Measurements from ENCODE around the gene ALX1. TPM values are rescaled to one million over a fixed set of nuclear protein-coding genes. Genes with fewer than 3 reads are reported as not detected.

ALX1 gene
- total and polyA plus RNA-seq, 9 of the 15 experiments (the other 6 are each of a cell fraction or from before 2014, with no cell fraction given), result 0.09 to 0.31 (median 0.11) TPM; not detected in 2

Other genes starting within 250 kb of the ALX1 start
- gene TSPAN19, start 243.9 kb upstream of the ALX1 start, total RNA-seq (2014; rRNA removed), result not detected in 2 replicates
- not detected in 2 replicates for gene TSPAN19, start 243.9 kb upstream of the ALX1 start, total RNA-seq (2014; rRNA removed; fragmentation: Illumina TruSeq; extraction: Trizol)
- not detected in 2 replicates for gene TSPAN19, start 243.9 kb upstream of the ALX1 start, total RNA-seq (2015; rRNA removed; fragmentation: Illumina TruSeq; extraction: Trizol)
- not detected in 2 replicates for gene TSPAN19, start 243.9 kb upstream of the ALX1 start, total RNA-seq (2021)
- not detected in 2 replicates for gene TSPAN19, start 243.9 kb upstream of the ALX1 start, polyA plus RNA-seq (2011; rRNA removed)
- gene TSPAN19, start 243.9 kb upstream of the ALX1 start, polyA plus RNA-seq (2014; fragmentation: Illumina TruSeq; extraction: Trizol), result not detected in 2 replicates
- gene TSPAN19, start 243.9 kb upstream of the ALX1 start, polyA plus RNA-seq (2014; fragmentation: Nextera tagmentation; extraction: Ambion mirVana), result not detected
- gene TSPAN19, start 243.9 kb upstream of the ALX1 start, polyA plus RNA-seq (2014; rRNA removed), result not detected in 2 replicates
- not detected in 2 replicates for gene LRRIQ1, start 243.9 kb upstream of the ALX1 start, total RNA-seq (2014; rRNA removed)
- gene LRRIQ1, start 243.9 kb upstream of the ALX1 start, total RNA-seq (2014; rRNA removed; fragmentation: Illumina TruSeq; extraction: Trizol), result not detected in 2 replicates
- not detected in 2 replicates for gene LRRIQ1, start 243.9 kb upstream of the ALX1 start, total RNA-seq (2015; rRNA removed; fragmentation: Illumina TruSeq; extraction: Trizol)
- not detected in 2 replicates for gene LRRIQ1, start 243.9 kb upstream of the ALX1 start, total RNA-seq (2021)
- not detected in 2 replicates for gene LRRIQ1, start 243.9 kb upstream of the ALX1 start, polyA plus RNA-seq (2011; rRNA removed)
- not detected in 2 replicates for gene LRRIQ1, start 243.9 kb upstream of the ALX1 start, polyA plus RNA-seq (2014; fragmentation: Illumina TruSeq; extraction: Trizol)
- gene LRRIQ1, start 243.9 kb upstream of the ALX1 start, polyA plus RNA-seq (2014; fragmentation: Nextera tagmentation; extraction: Ambion mirVana), result not detected
- gene LRRIQ1, start 243.9 kb upstream of the ALX1 start, polyA plus RNA-seq (2014; rRNA removed), result not detected in 2 replicates